GM20000 (cell line): Measurements from ENCODE around the gene IFIT2.

ENCODE experiments used
- DNase-seq: peaks from one replicate; pipeline ENCODE4 v3.0.0; 2012; ENCODE audit warnings: low spot score
- CTCF ChIP-seq: IDR thresholded peaks from 2 replicates; pipeline ENCODE4 v1.5.1; 2012; ENCODE audit warnings: mild to moderate bottlenecking, control low read depth; ENCODE audit errors: extremely low read depth, missing control alignments

IFIT2 gene

DNA sequence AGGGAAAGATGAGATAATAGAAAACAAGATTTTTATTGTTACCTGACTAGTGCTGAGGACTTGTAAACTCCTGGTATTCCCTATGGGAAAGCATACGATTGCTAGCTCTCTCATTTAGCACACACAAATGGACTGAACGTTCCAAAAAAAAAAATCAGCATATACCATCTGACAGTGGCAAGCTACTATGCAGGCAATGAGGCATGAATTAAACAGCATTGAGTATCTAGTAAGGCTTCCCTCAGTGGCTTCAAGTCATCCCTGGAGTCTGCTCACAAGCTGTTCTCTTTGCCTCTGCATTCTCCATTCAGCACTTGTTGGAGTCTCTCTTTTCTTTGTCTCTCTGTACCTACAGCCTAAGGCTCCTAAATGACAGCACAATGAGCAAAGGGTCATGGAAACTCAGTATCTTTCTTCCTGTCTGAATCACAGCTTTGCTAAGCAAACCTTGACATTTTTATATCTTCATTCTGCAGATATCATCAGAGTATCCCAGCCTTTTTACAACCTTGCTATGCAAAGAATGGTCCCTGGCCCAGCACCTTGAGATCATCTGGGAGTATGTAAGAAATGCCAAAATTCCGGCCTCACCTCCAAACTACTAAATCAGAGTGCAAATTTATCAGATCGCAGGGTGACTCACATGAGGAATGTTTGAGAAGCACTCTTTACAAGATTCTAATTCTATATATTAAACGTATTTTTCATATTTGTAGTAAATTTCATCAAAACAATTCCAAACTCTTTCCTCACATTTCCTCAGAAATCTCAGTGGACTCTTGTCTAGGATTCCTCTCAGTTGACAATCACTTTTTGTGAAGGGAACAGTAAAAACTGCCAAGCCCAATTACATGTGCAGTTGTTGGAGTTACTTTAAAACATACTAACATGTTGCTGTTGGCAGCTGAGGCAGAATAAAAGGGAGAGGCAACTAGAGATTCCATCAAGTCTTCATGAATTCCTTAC is 39.5 kb upstream of the IFIT2 start:
- no peak for DNase-seq
- no peak for TF ChIP-seq CTCF

GRCh38 chr10:89263091-89263490 is 38.8 kb upstream of the IFIT2 start:
- no peak for DNase-seq
- TF ChIP-seq CTCF, result no peak

- DNase-seq, result no peak
- TF ChIP-seq CTCF, result no peak
Observed at GRCh38 chr10:89263531-89263930, 38.3 kb upstream of the IFIT2 start.

DNA sequence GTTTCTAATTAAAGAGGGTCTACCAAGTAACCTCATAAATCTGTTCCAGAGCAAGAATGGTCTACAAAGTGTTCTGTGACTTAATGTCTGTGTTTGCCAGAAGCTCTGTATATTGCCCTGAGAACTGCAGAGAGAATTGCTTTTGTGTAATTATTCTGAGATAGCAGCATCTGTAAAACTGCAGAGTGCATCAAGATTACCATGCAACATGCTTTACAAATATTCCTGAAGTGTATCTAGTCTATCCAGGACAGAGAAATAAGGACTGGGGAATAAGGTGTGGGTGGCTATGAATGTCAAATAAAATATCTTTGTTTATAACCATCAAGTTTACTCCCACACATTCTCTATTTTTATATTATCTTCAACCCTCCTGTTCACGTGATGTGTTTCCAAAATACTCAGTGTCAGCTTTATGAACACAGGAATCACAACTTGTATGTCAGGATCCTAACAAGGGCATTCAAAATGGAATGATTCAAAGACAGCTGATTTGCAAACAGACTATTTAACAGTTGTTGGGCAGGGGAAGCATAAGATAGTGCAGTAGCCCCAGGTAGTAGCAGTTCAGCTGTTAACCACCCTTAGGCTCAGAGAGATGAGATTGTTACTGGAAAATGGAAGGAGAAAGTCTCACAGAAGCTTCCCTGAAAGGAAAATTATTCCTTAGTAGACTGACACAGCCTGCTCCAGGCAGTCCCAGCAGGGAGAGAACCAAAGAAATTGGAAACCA is 35.0 kb upstream of the IFIT2 start:
- no peak for TF ChIP-seq CTCF
- DNase-seq, result no peak

GRCh38 chr10:89269433-89270152 is 32.3 kb upstream of the IFIT2 start:
- DNase-seq, result no peak
- no peak for TF ChIP-seq CTCF

- TF ChIP-seq CTCF, result no peak
- DNase-seq, result no peak
Observed at GRCh38 chr10:89270153-89270483, 31.7 kb upstream of the IFIT2 start.
